HFF-Myc (cell line): ENCODE results near the gene HABP4.

Experiments used
- DNase-seq: peaks from one replicate; pipeline ENCODE4 v3.0.0-alpha.2; 2011; ENCODE audit warnings: low read depth; ENCODE audit errors: extremely low read depth
- H3K4me3 ChIP-seq: replicated peaks from 2 replicates; pipeline ENCODE4 v1.5.1; 2011; ENCODE audit warnings: low read depth, mild to moderate bottlenecking, control low read depth, low read length
- TF ChIP-seq, protein P1 (sequence below): IDR thresholded peaks from 2 replicates; pipeline ENCODE4 v1.5.1; 2012; ENCODE audit warnings: mild to moderate bottlenecking, low read depth, low read length, control low read depth; ENCODE audit errors: missing control alignments

HABP4 gene

DNA sequence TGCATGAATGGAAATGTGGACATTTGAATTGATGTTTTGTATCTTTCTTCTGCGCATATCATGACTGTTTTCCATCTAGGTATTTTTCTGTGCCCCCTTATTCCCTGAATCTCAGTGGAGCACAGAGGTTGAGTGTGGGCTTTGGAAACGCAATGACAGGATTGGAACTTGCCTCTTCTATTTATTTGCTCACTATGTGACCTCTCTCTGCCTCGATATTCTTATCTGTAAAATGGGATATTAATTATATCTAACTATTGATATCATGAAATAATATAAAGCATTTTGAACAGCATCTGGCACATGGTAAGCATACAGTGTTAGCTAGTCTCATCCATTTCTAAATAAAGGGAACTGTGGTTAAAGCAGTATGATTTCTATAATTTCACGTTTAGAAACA is 26.0 kb downstream of the HABP4 start:
- no peak for DNase-seq
- no peak overlapping the region for H3K4me3 ChIP-seq
- TF ChIP-seq, protein P1, sequence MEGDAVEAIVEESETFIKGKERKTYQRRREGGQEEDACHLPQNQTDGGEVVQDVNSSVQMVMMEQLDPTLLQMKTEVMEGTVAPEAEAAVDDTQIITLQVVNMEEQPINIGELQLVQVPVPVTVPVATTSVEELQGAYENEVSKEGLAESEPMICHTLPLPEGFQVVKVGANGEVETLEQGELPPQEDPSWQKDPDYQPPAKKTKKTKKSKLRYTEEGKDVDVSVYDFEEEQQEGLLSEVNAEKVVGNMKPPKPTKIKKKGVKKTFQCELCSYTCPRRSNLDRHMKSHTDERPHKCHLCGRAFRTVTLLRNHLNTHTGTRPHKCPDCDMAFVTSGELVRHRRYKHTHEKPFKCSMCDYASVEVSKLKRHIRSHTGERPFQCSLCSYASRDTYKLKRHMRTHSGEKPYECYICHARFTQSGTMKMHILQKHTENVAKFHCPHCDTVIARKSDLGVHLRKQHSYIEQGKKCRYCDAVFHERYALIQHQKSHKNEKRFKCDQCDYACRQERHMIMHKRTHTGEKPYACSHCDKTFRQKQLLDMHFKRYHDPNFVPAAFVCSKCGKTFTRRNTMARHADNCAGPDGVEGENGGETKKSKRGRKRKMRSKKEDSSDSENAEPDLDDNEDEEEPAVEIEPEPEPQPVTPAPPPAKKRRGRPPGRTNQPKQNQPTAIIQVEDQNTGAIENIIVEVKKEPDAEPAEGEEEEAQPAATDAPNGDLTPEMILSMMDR = no peak

DNA sequence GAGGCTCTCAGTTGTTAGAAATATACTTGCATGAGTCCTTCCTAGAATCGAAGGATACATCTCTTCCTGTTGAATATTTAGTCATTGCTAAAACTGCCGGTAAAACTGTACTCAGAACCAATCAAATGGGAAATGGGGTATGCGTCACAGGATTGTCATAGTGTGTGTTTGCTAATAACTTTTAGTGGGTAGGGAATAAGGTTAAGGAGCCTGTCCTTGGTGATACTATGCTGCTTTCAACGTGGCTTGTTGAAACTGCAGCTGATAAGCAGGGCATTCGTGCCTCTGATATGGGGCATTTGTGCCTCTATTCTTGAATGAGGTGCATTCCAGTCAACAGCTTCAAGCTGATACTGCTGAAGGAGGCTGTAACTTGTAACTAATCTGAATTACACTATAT is 26.6 kb downstream of the HABP4 start:
- DNase-seq = no peak
- H3K4me3 ChIP-seq = no peak overlapping the region
- TF ChIP-seq, protein P1 = no peak

DNA sequence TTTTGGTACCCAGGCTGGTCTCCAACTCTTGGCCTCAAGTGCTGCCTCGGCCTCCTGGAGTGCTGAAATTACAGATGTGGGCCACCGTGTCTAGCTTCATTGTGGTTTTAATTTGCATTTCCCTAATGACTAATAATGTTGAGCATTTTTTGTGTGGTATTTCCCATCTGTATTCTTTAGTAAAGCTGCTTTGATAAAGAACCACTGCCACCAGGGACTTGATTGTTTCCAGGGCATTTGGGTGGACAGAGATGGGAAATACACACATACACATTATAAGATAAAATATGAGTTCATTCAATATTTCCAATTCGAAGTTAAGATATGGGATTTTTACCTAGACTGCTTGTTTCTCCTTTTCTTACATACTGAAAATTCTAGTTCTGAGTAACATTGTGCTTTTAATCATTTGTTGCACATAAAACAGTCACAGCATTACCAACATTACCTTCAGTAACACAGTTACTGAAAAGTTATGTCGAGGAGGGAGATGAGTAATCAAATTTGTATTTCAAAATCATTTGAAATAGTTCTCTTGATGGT is 28.9 kb downstream of the HABP4 start:
- TF ChIP-seq, protein P1 = no peak
- DNase-seq = no peak
- no peak overlapping the region for H3K4me3 ChIP-seq

DNA sequence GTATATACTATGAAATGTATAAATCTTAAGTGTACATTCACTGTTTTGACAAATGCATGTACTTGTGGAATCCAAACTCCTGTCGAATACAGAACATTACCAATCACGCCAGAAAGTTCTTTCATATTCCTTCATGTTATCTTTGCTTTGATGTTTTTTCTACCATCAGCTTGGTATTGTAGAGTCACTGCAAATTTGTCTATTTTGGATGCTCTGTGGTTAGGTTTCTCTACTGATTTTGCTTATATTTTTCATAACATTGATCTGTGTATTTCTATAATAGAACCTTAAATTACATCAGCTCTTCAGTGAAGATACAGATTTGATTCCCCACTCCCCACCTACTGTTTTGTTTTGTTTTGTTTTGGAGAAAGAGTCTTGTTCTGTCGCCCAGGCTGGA is 30.8 kb downstream of the HABP4 start:
- TF ChIP-seq, protein P1 = no peak
- no peak for DNase-seq
- H3K4me3 ChIP-seq = no peak overlapping the region

DNA sequence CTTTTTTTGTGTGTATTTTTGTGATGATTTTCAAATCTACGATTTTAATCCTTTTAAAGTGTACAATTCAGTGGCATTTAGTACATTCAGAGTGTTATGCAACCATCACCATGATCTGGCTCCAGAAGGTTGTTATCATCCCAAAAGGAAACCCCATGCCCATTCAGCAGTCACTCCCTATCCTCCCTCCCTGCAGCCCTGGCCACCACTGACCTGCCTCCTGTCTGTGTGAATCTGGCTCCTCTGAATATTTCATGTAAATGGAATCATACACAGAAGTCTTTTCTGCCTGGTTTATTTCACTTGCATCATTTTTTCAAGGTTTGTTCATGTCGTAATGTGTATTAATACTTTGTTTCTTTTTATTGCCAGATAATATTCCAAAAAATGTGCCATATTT is 32.5 kb downstream of the HABP4 start:
- DNase-seq = no peak
- H3K4me3 ChIP-seq = no peak overlapping the region
- TF ChIP-seq, protein P1 = no peak

DNA sequence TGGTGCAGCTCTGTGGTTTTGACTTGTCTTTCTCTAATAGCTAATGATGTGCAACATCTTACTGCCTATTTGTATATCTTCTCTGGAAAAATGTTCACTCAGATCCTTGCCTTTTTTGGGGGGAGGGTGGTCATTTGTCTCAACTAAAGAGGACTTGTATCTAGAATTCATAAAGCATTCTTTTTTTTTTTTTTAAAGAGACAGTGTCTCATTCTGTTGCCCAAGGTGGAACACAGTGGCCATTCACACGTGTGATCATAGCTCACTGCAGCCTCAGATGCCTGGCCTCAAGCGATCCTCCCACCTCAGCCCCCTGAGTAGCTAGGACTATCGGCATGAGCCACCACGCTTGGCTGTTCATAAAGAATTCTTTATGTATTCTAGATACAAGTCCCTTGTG is 33.2 kb downstream of the HABP4 start:
- TF ChIP-seq, protein P1 = no peak

DNA sequence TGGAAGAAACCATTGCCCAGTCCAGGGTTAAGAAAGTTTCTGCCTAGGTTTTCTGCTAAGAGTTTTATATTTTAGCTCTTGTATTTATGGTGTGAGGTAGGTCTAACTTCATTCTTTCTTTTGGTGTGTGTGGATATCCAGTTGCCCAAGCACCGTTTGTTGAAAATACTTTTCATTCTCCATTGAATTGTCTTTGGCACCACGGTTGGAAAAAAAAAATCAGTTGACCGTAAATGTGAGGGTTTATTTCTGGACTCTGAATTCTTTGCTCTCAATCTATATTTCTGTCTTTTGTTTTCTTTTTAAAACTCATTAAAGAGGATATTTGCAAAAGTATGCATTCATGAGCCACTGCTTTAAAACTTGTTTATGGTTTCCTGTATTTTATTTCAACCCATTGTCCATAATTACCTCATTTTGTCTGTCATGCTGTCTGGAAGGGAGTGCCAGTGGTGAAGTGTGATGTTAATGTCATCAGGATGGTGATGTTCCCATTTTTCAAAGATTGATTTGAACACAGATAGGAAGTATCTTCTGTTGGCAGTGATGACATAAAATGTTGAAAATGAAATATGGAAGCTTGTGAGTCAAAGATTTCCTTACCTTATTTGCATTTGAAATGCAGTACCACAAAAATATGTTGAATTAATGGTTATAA is 33.9 kb downstream of the HABP4 start:
- no peak overlapping the region for H3K4me3 ChIP-seq
- no peak for DNase-seq
- TF ChIP-seq, protein P1 = no peak

More for the DNA sequence above, 33.2 kb downstream of the HABP4 start:
- no peak overlapping the region for H3K4me3 ChIP-seq
- DNase-seq = no peak
